Lower leg skin (tissue), 3 donors: ENCODE results near the gene KCNE1.

Source experiments
- POLR2A ChIP-seq, 2 donors: fragments of 450-650 bp; IDR thresholded peaks; one replicate each; pipeline ENCODE4 v1.6.1; 2016 to 2017; ENCODE audit warnings: antibody characterized with exemption in 2 of 2, mild to moderate bottlenecking in 1 of 2, moderate library complexity in 1 of 2
- TF ChIP-seq, protein P1 (sequence below), 3 donors: fragments of 450-650 bp; IDR thresholded peaks; one replicate each; pipeline ENCODE4 v1.5.1; 2016; ENCODE audit warnings: antibody characterized with exemption in 3 of 3, mild to moderate bottlenecking in 3 of 3, moderate library complexity in 2 of 3

DNA sequence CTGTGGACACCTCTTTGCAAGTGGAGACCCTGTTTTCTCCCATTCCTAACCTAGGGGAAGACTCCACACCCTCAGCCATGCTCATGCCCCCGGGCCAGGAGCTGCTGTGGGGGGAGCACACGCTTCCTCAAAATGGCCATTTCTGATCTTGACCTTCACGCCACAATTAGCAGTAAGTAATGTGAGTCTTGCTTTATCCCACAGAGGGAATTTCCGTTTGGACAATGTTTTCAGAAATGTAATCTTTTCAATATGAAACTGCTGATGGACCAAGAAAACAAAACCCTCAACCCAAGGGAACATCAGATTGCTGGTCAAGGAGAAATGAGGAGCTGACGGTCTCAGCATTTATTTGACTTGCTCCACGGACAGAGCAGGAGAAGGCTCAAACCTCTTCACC is 8.3 kb upstream of the KCNE1 start:
- TF ChIP-seq, protein P1, sequence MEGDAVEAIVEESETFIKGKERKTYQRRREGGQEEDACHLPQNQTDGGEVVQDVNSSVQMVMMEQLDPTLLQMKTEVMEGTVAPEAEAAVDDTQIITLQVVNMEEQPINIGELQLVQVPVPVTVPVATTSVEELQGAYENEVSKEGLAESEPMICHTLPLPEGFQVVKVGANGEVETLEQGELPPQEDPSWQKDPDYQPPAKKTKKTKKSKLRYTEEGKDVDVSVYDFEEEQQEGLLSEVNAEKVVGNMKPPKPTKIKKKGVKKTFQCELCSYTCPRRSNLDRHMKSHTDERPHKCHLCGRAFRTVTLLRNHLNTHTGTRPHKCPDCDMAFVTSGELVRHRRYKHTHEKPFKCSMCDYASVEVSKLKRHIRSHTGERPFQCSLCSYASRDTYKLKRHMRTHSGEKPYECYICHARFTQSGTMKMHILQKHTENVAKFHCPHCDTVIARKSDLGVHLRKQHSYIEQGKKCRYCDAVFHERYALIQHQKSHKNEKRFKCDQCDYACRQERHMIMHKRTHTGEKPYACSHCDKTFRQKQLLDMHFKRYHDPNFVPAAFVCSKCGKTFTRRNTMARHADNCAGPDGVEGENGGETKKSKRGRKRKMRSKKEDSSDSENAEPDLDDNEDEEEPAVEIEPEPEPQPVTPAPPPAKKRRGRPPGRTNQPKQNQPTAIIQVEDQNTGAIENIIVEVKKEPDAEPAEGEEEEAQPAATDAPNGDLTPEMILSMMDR (IDR thresholded peaks at IDR 0.05), result no peak
- no peak for TF ChIP-seq POLR2A (IDR thresholded peaks at IDR 0.05)
